ENCODE results near the gene CHST8.

Gene CHST8

GRCh38 chr19:33719366-33720154 is 97.8 kb downstream of the CHST8 start:
- no peak for DNase-seq

GRCh38 chr19:33720155-33720493 is 98.4 kb downstream of the CHST8 start:
- DNase-seq = no peak

- no peak for DNase-seq
These were observed 99.2 kb downstream of the CHST8 start for GRCh38 chr19:33720691-33721682.

- no peak for DNase-seq
These were observed 100.1 kb downstream of the CHST8 start for GRCh38 chr19:33721735-33722297.

GRCh38 chr19:33722456-33723239 is 100.9 kb downstream of the CHST8 start:
- DNase-seq = peak; percentile 74

- DNase-seq = no peak
These were observed 101.8 kb downstream of the CHST8 start for GRCh38 chr19:33723512-33723911.

GRCh38 chr19:33724021-33724720 is 102.4 kb downstream of the CHST8 start:
- DNase-seq = peak; percentile 83

- DNase-seq = peak; percentile 74
These were observed 102.9 kb downstream of the CHST8 start for GRCh38 chr19:33724721-33725060.

- DNase-seq = no peak
These were observed 103.8 kb downstream of the CHST8 start for GRCh38 chr19:33725567-33725966.

GRCh38 chr19:33726756-33727155 is 105.0 kb downstream of the CHST8 start:
- no peak for DNase-seq

GRCh38 chr19:33727331-33727998 is 105.7 kb downstream of the CHST8 start:
- no peak for DNase-seq

- no peak for DNase-seq
These were observed 106.4 kb downstream of the CHST8 start for GRCh38 chr19:33728141-33728540.

GRCh38 chr19:33730858-33731607 is 109.3 kb downstream of the CHST8 start:
- DNase-seq = no peak

GRCh38 chr19:33731881-33732280 is 110.1 kb downstream of the CHST8 start:
- peak; percentile 79 for DNase-seq

- DNase-seq = no peak
These were observed 113.2 kb downstream of the CHST8 start for GRCh38 chr19:33734913-33735312.

GRCh38 chr19:33736158-33736557 is 114.4 kb downstream of the CHST8 start:
- no peak for DNase-seq

GRCh38 chr19:33736787-33737186 is 115.0 kb downstream of the CHST8 start:
- DNase-seq = no peak

- no peak for DNase-seq
These were observed 116.1 kb downstream of the CHST8 start for GRCh38 chr19:33737681-33738371.

- DNase-seq = peak; percentile 91
These were observed 119.2 kb downstream of the CHST8 start for GRCh38 chr19:33740811-33741396.

GRCh38 chr19:33745297-33745696 is 123.5 kb downstream of the CHST8 start:
- DNase-seq = no peak
